IMR-90 (cell line): ENCODE measurements around the gene LDHAL6B. TPM values are rescaled to one million over a fixed set of nuclear protein-coding genes. Genes with fewer than 3 reads are reported as not detected.

ENCODE experiments used
- ATAC-seq: fragments of 200-7000 bp; cut with Tn5 transposase; 2 replicates; pipeline ENCODE4 v1.9.1; 2020; ENCODE audit warnings: low read depth, mild to moderate bottlenecking, moderate library complexity
- BruUV-seq: library from RNA; stranded (reverse); fragments of 400-500 nt; replicated peaks from 2 replicates; lab custom pipeline; 2021; lab: Mats Ljungman, UMichigan
- CTCF ChIA-PET: fragments of 300-600 bp; formaldehyde crosslinking; extraction: SDS; loops from one replicate; lab custom pipeline; 2021; ENCODE audit warnings: antibody characterized with exemption; lab: Yijun Ruan, JAX
- POLR2A ChIA-PET: fragments of 300-600 bp; sonication (Branson Sonifier 250); formaldehyde crosslinking; loops from one replicate; lab custom pipeline; 2022; ENCODE audit warnings: antibody characterized with exemption; ENCODE audit not compliant: unreplicated experiment; lab: Charles Lee
- DNase-seq: peaks from one replicate; pipeline ENCODE4 v3.0.0; 2013
- H2AFZ ChIP-seq: replicated peaks from 2 replicates; pipeline ENCODE3; 2013; ENCODE audit warnings: low read length, mild to moderate bottlenecking; ENCODE audit not compliant: poor library complexity
- H2AK5ac ChIP-seq: 2 replicates; pipeline ENCODE4 v1.6.1; 2013; ENCODE audit warnings: low read depth, low read length, inconsistent platforms
- H2AK9ac ChIP-seq: replicated peaks from 2 replicates; pipeline ENCODE3; 2013; ENCODE audit warnings: mild to moderate bottlenecking, low read depth, low read length, moderate library complexity; ENCODE audit not compliant: poor library complexity
- H2BK120ac ChIP-seq: 2 replicates; pipeline ENCODE4 v1.6.1; 2013; ENCODE audit warnings: low read depth, low read length, inconsistent platforms
- H2BK15ac ChIP-seq: 3 replicates; pipeline ENCODE4 v1.6.1; 2013; ENCODE audit warnings: low read depth, low read length, inconsistent platforms
- H2BK20ac ChIP-seq: 2 replicates; pipeline ENCODE4 v1.6.1; 2013; ENCODE audit warnings: low read depth, mild to moderate bottlenecking, inconsistent platforms, low read length, moderate library complexity
- H2BK5ac ChIP-seq: 2 replicates; pipeline ENCODE4 v1.6.1; 2013; ENCODE audit warnings: mild to moderate bottlenecking, low read depth, low read length, inconsistent platforms; ENCODE audit not compliant: poor library complexity, severe bottlenecking
- H3K14ac ChIP-seq: replicated peaks from 2 replicates; pipeline ENCODE4 v1.6.1; 2013; ENCODE audit warnings: low read depth, low read length, inconsistent platforms
- H3K18ac ChIP-seq: 2 replicates; pipeline ENCODE4 v1.6.1; 2013; ENCODE audit warnings: low read depth, low read length, control low read depth
- H3K23ac ChIP-seq: 2 replicates; pipeline ENCODE4 v1.6.1; 2013; ENCODE audit warnings: low read depth, low read length, inconsistent platforms
- H3K27ac ChIP-seq: 2 replicates; pipeline ENCODE4 v1.5.1; 2013; ENCODE audit warnings: mild to moderate bottlenecking, control low read depth, low read length; ENCODE audit not compliant: insufficient read depth
- H3K27me3 ChIP-seq: 2 replicates; pipeline ENCODE4 v1.6.1; 2013; ENCODE audit warnings: low read length; ENCODE audit not compliant: control insufficient read depth, insufficient read depth
- H3K36me3 ChIP-seq: 2 replicates; pipeline ENCODE4 v1.6.1; 2013; ENCODE audit warnings: low read length, mixed read lengths; ENCODE audit not compliant: control insufficient read depth, insufficient read depth
- H3K4ac ChIP-seq: 2 replicates; pipeline ENCODE4 v1.6.1; 2013; ENCODE audit warnings: low read depth, low read length, inconsistent platforms
- H3K4me1 ChIP-seq: 2 replicates; pipeline ENCODE4 v1.6.1; 2013; ENCODE audit warnings: low read length, mixed read lengths; ENCODE audit not compliant: control insufficient read depth, insufficient read depth
- H3K4me2 ChIP-seq: 2 replicates; pipeline ENCODE4 v1.6.1; 2013; ENCODE audit warnings: low read depth, mild to moderate bottlenecking, control low read depth, low read length, moderate library complexity
- H3K4me3 ChIP-seq: 2 replicates; pipeline ENCODE4 v1.5.1; 2013; ENCODE audit warnings: low read depth, mild to moderate bottlenecking, control low read depth, low read length, moderate library complexity; ENCODE audit not compliant: insufficient read depth
- H3K56ac ChIP-seq: 2 replicates; pipeline ENCODE4 v1.6.1; 2013; ENCODE audit warnings: low read length, inconsistent platforms; ENCODE audit not compliant: insufficient read depth; ENCODE audit errors: extremely low read depth
- H3K79me1 ChIP-seq, 2 experiments: 2 replicates each; pipeline ENCODE4 v1.6.1; 2013; ENCODE audit warnings: low read length in 2 of 2, inconsistent platforms in 1 of 2, low read depth in 1 of 2
- H3K9ac ChIP-seq: 2 replicates; pipeline ENCODE4 v1.6.1; 2013; ENCODE audit warnings: low read depth, low read length, control low read depth
- H3K9me1 ChIP-seq: 2 replicates; pipeline ENCODE4 v1.6.1; 2013; ENCODE audit warnings: low read length, inconsistent platforms; ENCODE audit not compliant: insufficient read depth
- H3K9me3 ChIP-seq: 2 replicates; pipeline ENCODE4 v1.6.1; 2013; ENCODE audit warnings: low read length; ENCODE audit not compliant: control insufficient read depth, insufficient read depth
- H4K20me1 ChIP-seq: 2 replicates; pipeline ENCODE4 v1.6.1; 2013; ENCODE audit warnings: low read length, inconsistent platforms; ENCODE audit not compliant: insufficient read depth
- H4K5ac ChIP-seq: 2 replicates; pipeline ENCODE4 v1.6.1; 2013; ENCODE audit warnings: mild to moderate bottlenecking, low read depth, low read length, control low read depth
- H4K8ac ChIP-seq, 2 experiments: 2 replicates each; pipeline ENCODE4 v1.6.1; 2013; ENCODE audit warnings: low read depth in 2 of 2, low read length in 2 of 2, control low read depth in 1 of 2, inconsistent platforms in 1 of 2
- H4K91ac ChIP-seq: 2 replicates; pipeline ENCODE4 v1.6.1; 2013; ENCODE audit warnings: low read depth, low read length, inconsistent platforms; ENCODE audit not compliant: insufficient read depth
- BHLHE40 ChIP-seq: fragments of 150-350 bp; IDR thresholded peaks from 2 replicates; pipeline ENCODE4 v1.6.1; 2016; ENCODE audit warnings: mild to moderate bottlenecking, low read depth, low read length
- CEBPB ChIP-seq: IDR thresholded peaks from 2 replicates; pipeline ENCODE4 v1.6.1; 2012; ENCODE audit warnings: low read depth, low read length, improper control_type of control experiment
- CHD1 ChIP-seq: IDR thresholded peaks from 2 replicates; pipeline ENCODE4 v1.6.1; 2012; ENCODE audit warnings: low read depth, low read length, improper control_type of control experiment
- MAFK ChIP-seq: IDR thresholded peaks from 2 replicates; pipeline ENCODE4 v1.6.1; 2012; ENCODE audit warnings: low read depth, low read length, improper control_type of control experiment
- MAZ ChIP-seq: IDR thresholded peaks from 2 replicates; pipeline ENCODE4 v1.6.1; 2012; ENCODE audit warnings: low read depth, mild to moderate bottlenecking, low read length, improper control_type of control experiment, moderate library complexity, borderline replicate concordance
- MXI1 ChIP-seq: IDR thresholded peaks from 2 replicates; pipeline ENCODE4 v1.6.1; 2012; ENCODE audit warnings: low read depth, mild to moderate bottlenecking, low read length, moderate library complexity, borderline replicate concordance
- NFE2L2 ChIP-seq: fragments of 150-350 bp; IDR thresholded peaks from 2 replicates; pipeline ENCODE4 v1.6.1; 2016; ENCODE audit warnings: low read depth, mild to moderate bottlenecking, low read length
- POLR2A ChIP-seq: IDR thresholded peaks from 2 replicates; pipeline ENCODE4 v1.6.1; 2012; ENCODE audit warnings: mild to moderate bottlenecking, low read depth, low read length
- RAD21 ChIP-seq: IDR thresholded peaks from 2 replicates; pipeline ENCODE4 v1.6.1; 2012; ENCODE audit warnings: low read length, improper control_type of control experiment
- RFX5 ChIP-seq: IDR thresholded peaks from 2 replicates; pipeline ENCODE4 v1.8.0; 2012; ENCODE audit warnings: low read depth, mild to moderate bottlenecking, low read length, moderate library complexity
- SMC3 ChIP-seq: fragments of 150-350 bp; IDR thresholded peaks from 2 replicates; pipeline ENCODE4 v1.6.1; 2016; ENCODE audit warnings: low read depth, mild to moderate bottlenecking, antibody characterized with exemption, low read length, moderate library complexity
- WGBS, 2 experiments: methylation state at CpG; one replicate each; pipeline versions ENCODE4 v1.1.5 to v1.1.7; 2013; ENCODE audit warnings: missing lambda C conversion rate in 2 of 2; ENCODE audit not compliant: insufficient read length in 1 of 2; ENCODE audit errors: extremely low coverage in 2 of 2; 5-methylcytosine and 5-hydroxymethylcytosine counted together
- dilution Hi-C: fragments of 300-500 bp; cut with HindIII; formaldehyde crosslinking; loops from one replicate; pipeline ENCODE4 v1.14.3; 2018; ENCODE audit warnings: low sequenced_read_pairs; ENCODE audit not compliant: unreplicated experiment
- in situ Hi-C: fragments of 300-500 bp; cut with MboI; formaldehyde crosslinking; loops from 3 replicates; pipeline ENCODE4 v1.14.3; 2019; ENCODE audit warnings: low sequenced_read_pairs, inconsistent platforms, mixed read lengths
- intact Hi-C: fragments of 100-400 bp; cut with micrococcal nuclease; formaldehyde crosslinking; loops from 2 replicates; pipeline ENCODE4 v1.10.0; 2022
- polyA plus RNA-seq, 3 experiments: library from polyadenylated mRNA; depleted of rRNA; stranded (reverse); fragments of >200 nt; gene quantifications; 2 replicates each; pipeline ENCODE4 v1.2.3, GENCODE V29; 2012; ENCODE audit warnings: low replicate concordance in 1 of 3
- total RNA-seq: library from RNA; depleted of rRNA; stranded (reverse); fragments of >200 nt; gene quantifications from 2 replicates; pipeline ENCODE4 v1.2.3, GENCODE V29; 2012
- TF ChIP-seq, protein P1 (sequence below): conservative IDR thresholded peaks from 2 replicates; pipeline ENCODE4 v1.5.1; 2012; ENCODE audit warnings: mild to moderate bottlenecking, low read depth, low read length, improper control_type of control experiment
- TF ChIP-seq, protein P2 (sequence below): fragments of 150-350 bp; IDR thresholded peaks from 2 replicates; pipeline ENCODE4 v1.6.1; 2016; ENCODE audit warnings: low read depth, mild to moderate bottlenecking, low read length, moderate library complexity, borderline replicate concordance

Gene LDHAL6B
- total and polyA plus RNA-seq, 2 of the 4 experiments (the other 2 are of a cell fraction): not detected

DNA sequence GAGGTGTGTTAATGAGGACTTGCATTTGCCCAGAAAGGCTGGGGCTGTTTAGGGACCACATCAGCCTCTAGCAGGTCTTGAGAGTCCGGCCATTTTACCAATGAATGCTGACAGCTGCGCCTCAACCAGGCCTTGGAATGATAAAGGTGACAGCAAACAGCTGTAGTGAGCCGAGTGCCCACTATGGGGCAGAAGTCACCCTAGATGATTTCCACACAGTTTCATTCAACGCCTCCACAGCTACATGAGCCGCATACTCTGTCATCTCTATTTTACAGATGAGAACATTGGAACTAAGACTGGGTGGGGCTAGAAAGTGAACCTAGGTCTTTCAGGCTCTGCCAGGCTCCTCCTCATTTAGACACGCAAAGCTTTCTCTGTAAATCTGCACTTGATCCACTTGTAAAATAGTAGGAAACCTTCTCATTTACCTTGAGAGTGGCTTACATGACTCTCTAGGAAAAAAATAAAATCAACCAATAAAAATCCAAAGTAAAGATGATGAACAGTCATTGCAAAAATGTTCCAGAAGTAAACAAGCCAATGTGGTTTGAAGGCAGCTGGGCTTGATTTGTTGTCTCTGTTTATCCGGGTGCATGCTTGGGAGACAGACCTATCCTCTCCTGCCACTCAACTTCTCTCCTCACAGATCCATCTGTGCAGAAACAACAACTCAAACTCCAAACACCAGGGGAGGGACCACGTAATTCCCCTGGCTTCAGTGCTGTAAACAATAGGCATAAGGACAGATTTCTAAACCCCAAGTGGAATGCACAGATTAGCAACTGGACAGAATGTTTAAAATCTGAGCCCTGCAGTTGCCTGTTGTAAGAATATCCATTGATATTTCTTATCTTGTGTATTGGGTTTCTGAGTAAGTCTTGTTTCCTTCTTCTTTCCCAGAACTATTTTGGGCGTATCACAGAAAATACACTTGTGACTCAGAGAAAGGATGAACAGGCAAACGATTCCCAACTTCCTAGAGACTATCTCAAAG, 31.5 kb upstream of the LDHAL6B start:
- H3K4me2 ChIP-seq: peak overlapping the region; percentile 47; the same call in 1 of the 2 replicates
- in situ Hi-C loops: loop anchor here (10.0 kb wide), 1 partner anchor 200 kb away; the partner anchor contains the start of gene MYO1E
- POLR2A ChIA-PET: no interaction called here
- peak; percentile 59 for TF ChIP-seq RAD21
- no peak for TF ChIP-seq NFE2L2
- TF ChIP-seq, protein P1, sequence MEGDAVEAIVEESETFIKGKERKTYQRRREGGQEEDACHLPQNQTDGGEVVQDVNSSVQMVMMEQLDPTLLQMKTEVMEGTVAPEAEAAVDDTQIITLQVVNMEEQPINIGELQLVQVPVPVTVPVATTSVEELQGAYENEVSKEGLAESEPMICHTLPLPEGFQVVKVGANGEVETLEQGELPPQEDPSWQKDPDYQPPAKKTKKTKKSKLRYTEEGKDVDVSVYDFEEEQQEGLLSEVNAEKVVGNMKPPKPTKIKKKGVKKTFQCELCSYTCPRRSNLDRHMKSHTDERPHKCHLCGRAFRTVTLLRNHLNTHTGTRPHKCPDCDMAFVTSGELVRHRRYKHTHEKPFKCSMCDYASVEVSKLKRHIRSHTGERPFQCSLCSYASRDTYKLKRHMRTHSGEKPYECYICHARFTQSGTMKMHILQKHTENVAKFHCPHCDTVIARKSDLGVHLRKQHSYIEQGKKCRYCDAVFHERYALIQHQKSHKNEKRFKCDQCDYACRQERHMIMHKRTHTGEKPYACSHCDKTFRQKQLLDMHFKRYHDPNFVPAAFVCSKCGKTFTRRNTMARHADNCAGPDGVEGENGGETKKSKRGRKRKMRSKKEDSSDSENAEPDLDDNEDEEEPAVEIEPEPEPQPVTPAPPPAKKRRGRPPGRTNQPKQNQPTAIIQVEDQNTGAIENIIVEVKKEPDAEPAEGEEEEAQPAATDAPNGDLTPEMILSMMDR: peak; percentile 62
- no peak; the same call in 1 of the 2 replicates for TF ChIP-seq BHLHE40
- 0 out of 2 replicates have a peak, but pooled peaks have one; percentile 44 for TF ChIP-seq CEBPB
- TF ChIP-seq SMC3: peak; percentile 55
- no peak for TF ChIP-seq MAFK
- TF ChIP-seq, protein P2, sequence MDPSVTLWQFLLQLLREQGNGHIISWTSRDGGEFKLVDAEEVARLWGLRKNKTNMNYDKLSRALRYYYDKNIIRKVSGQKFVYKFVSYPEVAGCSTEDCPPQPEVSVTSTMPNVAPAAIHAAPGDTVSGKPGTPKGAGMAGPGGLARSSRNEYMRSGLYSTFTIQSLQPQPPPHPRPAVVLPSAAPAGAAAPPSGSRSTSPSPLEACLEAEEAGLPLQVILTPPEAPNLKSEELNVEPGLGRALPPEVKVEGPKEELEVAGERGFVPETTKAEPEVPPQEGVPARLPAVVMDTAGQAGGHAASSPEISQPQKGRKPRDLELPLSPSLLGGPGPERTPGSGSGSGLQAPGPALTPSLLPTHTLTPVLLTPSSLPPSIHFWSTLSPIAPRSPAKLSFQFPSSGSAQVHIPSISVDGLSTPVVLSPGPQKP: no peak
- TF ChIP-seq CHD1: no peak
- TF ChIP-seq MXI1: no peak; the same call in 1 of the 2 replicates
- peak; percentile 56; the same call in 1 of the 2 replicates for TF ChIP-seq MAZ
- no peak for TF ChIP-seq RFX5
- TF ChIP-seq POLR2A: no peak

More for the DNA sequence above, 31.5 kb upstream of the LDHAL6B start:
- peak overlapping the region; percentile 47 for H2AK9ac ChIP-seq
- peak overlapping the region; percentile 43; the same call in 1 of the 2 replicates for H4K5ac ChIP-seq
- H4K91ac ChIP-seq: peak overlapping the region; percentile 51
- CTCF ChIA-PET: interaction anchor here (0.6 to 1.9 kb wide), 6 partner anchors 25 to 318 kb away, joined by 3 to 6 read pairs (median 3); no protein-coding TSS in a partner anchor
- H3K4me3 ChIP-seq: no peak overlapping the region
- H3K4me1 ChIP-seq: peaks cover 12% of the 10 kb centered on the region
- H3K23ac ChIP-seq: peak overlapping the region; percentile 10; the same call in 1 of the 2 replicates
- H3K14ac ChIP-seq: peak overlapping the region; percentile 53; the same call in 1 of the 2 replicates
- intact Hi-C loops (loop anchor here (1.0 to 5.0 kb wide), 2 partner anchors 47 to 197 kb away; partner anchors contain the start of gene MYO1E), dilution Hi-C loops (no loop called here)
- peak overlapping the region; percentile 67 for H2BK20ac ChIP-seq
- peaks cover 4% of the 10 kb centered on the region for H3K9me1 ChIP-seq
- peak overlapping the region; percentile 83; the same call in 1 of the 2 replicates for H2AK5ac ChIP-seq
- no TSS peak for BruUV-seq
- peaks cover 0 to 10% of the 10 kb centered on the region in 2 experiments; a peak in 1 of 4 replicates for H3K79me1 ChIP-seq
- no peak overlapping the region for H3K9ac ChIP-seq
- H3K9me3 ChIP-seq: no peaks in the 10 kb centered on the region
- H2BK15ac ChIP-seq: peak overlapping the region; percentile 55; the same call in 2 of the 3 replicates
- H4K20me1 ChIP-seq: peaks cover 11% of the 10 kb centered on the region
- no CpG with 5 or more reads among the region's 10 CpGs for WGBS, 2 experiments
- DNase-seq (peak; percentile 87), ATAC-seq (peak; percentile 84)
- H3K18ac ChIP-seq: 0 out of 2 replicates have a peak overlapping the region, but pooled peaks have one; percentile 21
- peak overlapping the region; percentile 60 for H2AFZ ChIP-seq
- peaks cover 20% of the 10 kb centered on the region for H3K36me3 ChIP-seq
- H3K56ac ChIP-seq: peak overlapping the region; percentile 43; the same call in 1 of the 2 replicates
- H4K8ac ChIP-seq: peak overlapping the region in 1 of 2 experiments; percentile 83; a peak in 1 of 4 replicates
- peak overlapping the region; percentile 84 for H2BK120ac ChIP-seq
- H3K27ac ChIP-seq: peak overlapping the region; percentile 59; the same call in 1 of the 2 replicates
- H2BK5ac ChIP-seq: peak overlapping the region; percentile 84
- no peaks in the 10 kb centered on the region for H3K27me3 ChIP-seq
- peak overlapping the region; percentile 74 for H3K4ac ChIP-seq
